Smooth muscle cell (in vitro differentiated cells): ENCODE results near the gene ABCC3. TPM values are rescaled to one million over a fixed set of nuclear protein-coding genes. Genes with fewer than 3 reads are reported as not detected.

Experiments
- DNase-seq: peaks from one replicate; lab custom pipeline; 2025; ENCODE audit not compliant: unreplicated experiment; lab: John Stamatoyannopoulos, UW
- H2AFZ ChIP-seq: fragments of 200-600 bp; sonication (generic); 2 replicates; pipeline ENCODE4 v1.6.0; 2016; ENCODE audit warnings: antibody characterized with exemption, low read depth, mild to moderate bottlenecking
- H3F3A ChIP-seq: fragments of 200-600 bp; sonication (generic); 2 replicates; pipeline ENCODE4 v1.6.0; 2017; ENCODE audit warnings: antibody characterized with exemption, low read depth
- H3K27ac ChIP-seq: fragments of 200-600 bp; sonication (generic); 2 replicates; pipeline ENCODE4 v1.5.1; 2016; ENCODE audit warnings: low read depth, mild to moderate bottlenecking
- H3K27me3 ChIP-seq: fragments of 200-600 bp; sonication (generic); 2 replicates; pipeline ENCODE4 v1.6.1; 2016; ENCODE audit warnings: low read depth, mild to moderate bottlenecking
- H3K36me3 ChIP-seq: fragments of 200-600 bp; sonication (generic); 2 replicates; pipeline ENCODE4 v1.5.1; 2016; ENCODE audit warnings: low read depth
- H3K4me1 ChIP-seq: fragments of 200-600 bp; sonication (generic); 2 replicates; pipeline ENCODE4 v1.5.1; 2016; ENCODE audit warnings: low read depth
- H3K4me2 ChIP-seq: fragments of 200-600 bp; sonication (generic); 2 replicates; pipeline ENCODE4 v1.6.0; 2016; ENCODE audit warnings: mild to moderate bottlenecking
- H3K4me3 ChIP-seq: fragments of 200-600 bp; sonication (generic); 2 replicates; pipeline ENCODE4 v1.5.1; 2016; ENCODE audit warnings: mild to moderate bottlenecking
- H3K79me2 ChIP-seq: fragments of 200-600 bp; sonication (generic); 2 replicates; pipeline ENCODE4 v1.6.0; 2016; ENCODE audit warnings: low read depth, mild to moderate bottlenecking
- H3K9ac ChIP-seq: fragments of 200-600 bp; sonication (generic); 2 replicates; pipeline ENCODE4 v1.6.0; 2016; ENCODE audit warnings: low read depth
- H3K9me3 ChIP-seq: fragments of 200-600 bp; sonication (generic); replicated peaks from 2 replicates; pipeline ENCODE4 v1.5.1; 2016; ENCODE audit warnings: low read depth
- H4K20me1 ChIP-seq: fragments of 200-600 bp; sonication (generic); 2 replicates; pipeline ENCODE4 v1.6.0; 2016; ENCODE audit warnings: low read depth
- WGBS: methylation state at CpG from one replicate; pipeline ENCODE4 v1.1.7; 2016; ENCODE audit warnings: low lambda C conversion rate; 5-methylcytosine and 5-hydroxymethylcytosine counted together
- polyA plus RNA-seq: library from polyadenylated mRNA; unstranded; fragments of >200 nt; fragmentation: Nextera tagmentation; extraction: Ambion mirVana; gene quantifications from 2 replicates; pipeline ENCODE4 v1.2.1, GENCODE V29; 2016
- total RNA-seq: library from RNA; depleted of rRNA; stranded (reverse); fragments of >200 nt; gene quantifications from 2 replicates; pipeline ENCODE4 v1.2.3, GENCODE V29; 2014
- TF ChIP-seq, protein P1 (sequence below): fragments of 200-600 bp; sonication (generic); IDR thresholded peaks from 2 replicates; pipeline ENCODE4 v1.5.1; 2017; ENCODE audit warnings: borderline replicate concordance, mild to moderate bottlenecking, antibody characterized with exemption; ENCODE audit not compliant: insufficient read depth, poor library complexity, severe bottlenecking

Gene ABCC3
- total and polyA plus RNA-seq, 2 experiments from 2014 or later, result 1.3 TPM

DNA sequence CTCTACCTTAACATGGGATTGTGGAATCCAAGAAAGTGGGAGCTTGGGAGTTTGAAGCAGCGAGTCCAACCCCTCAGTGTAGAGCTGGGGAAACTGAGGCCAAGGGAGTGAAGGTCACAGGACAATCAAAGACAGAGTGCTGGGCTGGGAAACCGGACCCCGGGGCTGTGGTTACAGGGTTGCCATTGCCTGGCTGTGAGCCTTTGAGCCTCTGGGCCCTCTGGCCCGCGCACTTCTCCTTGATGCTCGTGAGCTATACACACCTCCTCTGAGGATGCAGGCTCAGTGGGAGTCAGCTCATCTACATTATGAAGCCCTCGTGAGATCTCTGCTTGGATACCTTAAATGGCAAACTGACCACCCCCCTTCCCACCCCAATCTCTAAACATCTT is 2.1 kb downstream of the ABCC3 start:
- 86% methylated on average over 7 of the region's 7 CpGs for WGBS
- H3K4me2 ChIP-seq, result no peak overlapping the region
- TF ChIP-seq, protein P1, sequence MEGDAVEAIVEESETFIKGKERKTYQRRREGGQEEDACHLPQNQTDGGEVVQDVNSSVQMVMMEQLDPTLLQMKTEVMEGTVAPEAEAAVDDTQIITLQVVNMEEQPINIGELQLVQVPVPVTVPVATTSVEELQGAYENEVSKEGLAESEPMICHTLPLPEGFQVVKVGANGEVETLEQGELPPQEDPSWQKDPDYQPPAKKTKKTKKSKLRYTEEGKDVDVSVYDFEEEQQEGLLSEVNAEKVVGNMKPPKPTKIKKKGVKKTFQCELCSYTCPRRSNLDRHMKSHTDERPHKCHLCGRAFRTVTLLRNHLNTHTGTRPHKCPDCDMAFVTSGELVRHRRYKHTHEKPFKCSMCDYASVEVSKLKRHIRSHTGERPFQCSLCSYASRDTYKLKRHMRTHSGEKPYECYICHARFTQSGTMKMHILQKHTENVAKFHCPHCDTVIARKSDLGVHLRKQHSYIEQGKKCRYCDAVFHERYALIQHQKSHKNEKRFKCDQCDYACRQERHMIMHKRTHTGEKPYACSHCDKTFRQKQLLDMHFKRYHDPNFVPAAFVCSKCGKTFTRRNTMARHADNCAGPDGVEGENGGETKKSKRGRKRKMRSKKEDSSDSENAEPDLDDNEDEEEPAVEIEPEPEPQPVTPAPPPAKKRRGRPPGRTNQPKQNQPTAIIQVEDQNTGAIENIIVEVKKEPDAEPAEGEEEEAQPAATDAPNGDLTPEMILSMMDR, result no peak

DNA sequence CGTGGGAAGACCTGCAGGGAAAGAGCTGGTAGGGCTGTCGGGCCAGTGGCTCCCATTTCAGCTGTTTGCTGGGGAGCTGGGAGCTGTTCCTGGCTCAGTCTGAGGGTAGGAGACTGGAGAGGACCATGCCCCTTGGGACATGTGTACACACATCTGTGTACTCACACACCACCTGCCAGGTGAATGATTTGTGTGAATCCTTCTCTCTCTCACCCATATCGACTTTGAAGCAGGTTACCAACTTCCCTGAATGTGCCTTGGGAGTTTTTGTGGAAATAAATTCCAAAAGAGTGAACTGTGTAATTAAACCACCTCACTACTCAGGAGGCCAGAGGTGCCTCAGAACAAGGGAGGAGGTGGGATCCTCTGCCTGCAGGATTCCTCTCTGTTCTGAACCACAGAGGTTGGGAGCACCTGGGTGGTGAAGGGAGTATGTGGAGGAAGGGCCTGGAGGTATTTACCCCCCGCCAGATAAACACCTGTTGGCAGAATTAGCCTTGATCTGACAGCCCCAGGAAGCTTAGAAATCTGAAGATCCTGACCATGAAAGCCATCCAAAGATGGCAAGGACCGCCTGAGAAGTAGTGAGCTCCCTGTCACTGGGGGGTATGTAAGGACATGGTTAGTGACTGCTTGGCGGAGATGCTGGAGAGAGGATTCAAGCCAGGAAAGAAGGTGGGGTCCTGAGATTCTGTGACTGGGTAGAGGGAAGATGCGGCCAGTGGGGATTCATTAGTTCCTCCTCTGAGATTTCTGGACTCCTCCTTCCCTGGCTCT is 3.3 kb downstream of the ABCC3 start:
- Histone ChIP-seq H3F3A (peaks cover 29% of the 10 kb centered on the region), H3K4me1 (peaks cover 23% of the 10 kb centered on the region), H3K36me3 (no peaks in the 10 kb centered on the region), H3K9me3 (no peaks in the 10 kb centered on the region), H3K27me3 (peaks cover 37% of the 10 kb centered on the region), H3K4me2 (peak overlapping the region; percentile 14), H3K27ac (peak overlapping the region; percentile 92), H3K4me3 (no peak overlapping the region), H3K79me2 (no peaks in the 10 kb centered on the region), H3K9ac (peak overlapping the region; percentile 16), H4K20me1 (no peaks in the 10 kb centered on the region), H2AFZ (no peak overlapping the region)
- no peak for DNase-seq
- whole genome bisulfite sequencing, result 89% methylated on average over 7 of the region's 7 CpGs
- TF ChIP-seq, protein P1, result no peak

More for the DNA sequence above, 2.1 kb downstream of the ABCC3 start:
- H3K36me3 ChIP-seq, result no peaks in the 10 kb centered on the region
- H3K9me3 ChIP-seq, result no peaks in the 10 kb centered on the region
- H3K4me1 ChIP-seq, result peaks cover 23% of the 10 kb centered on the region
- H3K4me3 ChIP-seq, result no peak overlapping the region
- H3F3A ChIP-seq, result peaks cover 29% of the 10 kb centered on the region
- no peak overlapping the region for H3K9ac ChIP-seq
- H4K20me1 ChIP-seq, result no peaks in the 10 kb centered on the region
- H2AFZ ChIP-seq, result no peak overlapping the region
- H3K27ac ChIP-seq, result no peak overlapping the region
- no peak for DNase-seq
- no peaks in the 10 kb centered on the region for H3K79me2 ChIP-seq
- H3K27me3 ChIP-seq, result peaks cover 47% of the 10 kb centered on the region

GRCh38 chr17:50638606-50638965 is 3.9 kb downstream of the ABCC3 start:
- Histone ChIP-seq H3K4me2 (peak overlapping the region; percentile 14), H3K4me3 (no peak overlapping the region), H3K79me2 (no peaks in the 10 kb centered on the region), H2AFZ (no peak overlapping the region), H3K27ac (peak overlapping the region; percentile 92), H3K9me3 (no peaks in the 10 kb centered on the region), H3F3A (peaks cover 29% of the 10 kb centered on the region), H3K4me1 (peaks cover 23% of the 10 kb centered on the region), H3K9ac (peak overlapping the region; percentile 16), H3K27me3 (peaks cover 32% of the 10 kb centered on the region), H4K20me1 (no peaks in the 10 kb centered on the region), H3K36me3 (no peaks in the 10 kb centered on the region)
- DNase-seq, result no peak
- TF ChIP-seq, protein P1, result no peak
- 48% methylated on average over 2 of the region's 2 CpGs for WGBS
